Measurements from ENCODE around the gene NDST4. TPM values are rescaled to one million over a fixed set of nuclear protein-coding genes. Genes with fewer than 3 reads are reported as not detected.

NDST4 gene
- total and polyA plus RNA-seq, 10 donors: 0.06 to 7.7 (median 1.3) TPM; not detected in 2

DNA sequence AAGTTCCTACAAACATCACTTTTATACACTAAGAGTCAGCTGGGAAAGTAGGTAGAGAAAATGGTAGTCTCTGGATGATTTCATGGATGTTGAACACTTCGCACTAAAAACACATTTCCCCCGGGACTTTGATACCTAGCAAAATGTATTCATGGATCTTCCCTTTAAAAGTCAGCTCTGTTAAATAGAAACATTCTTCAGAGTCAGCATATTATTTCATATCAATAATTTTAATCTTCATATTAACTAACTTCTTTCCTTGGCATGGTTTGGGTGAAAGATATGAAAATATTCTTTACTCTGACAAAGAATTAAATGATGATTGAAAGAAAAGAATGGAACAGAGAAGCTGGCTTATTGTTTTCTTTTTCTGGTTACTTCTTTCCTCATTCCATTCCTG, 185.5 kb downstream of the NDST4 start:
- TF ChIP-seq, protein P1, sequence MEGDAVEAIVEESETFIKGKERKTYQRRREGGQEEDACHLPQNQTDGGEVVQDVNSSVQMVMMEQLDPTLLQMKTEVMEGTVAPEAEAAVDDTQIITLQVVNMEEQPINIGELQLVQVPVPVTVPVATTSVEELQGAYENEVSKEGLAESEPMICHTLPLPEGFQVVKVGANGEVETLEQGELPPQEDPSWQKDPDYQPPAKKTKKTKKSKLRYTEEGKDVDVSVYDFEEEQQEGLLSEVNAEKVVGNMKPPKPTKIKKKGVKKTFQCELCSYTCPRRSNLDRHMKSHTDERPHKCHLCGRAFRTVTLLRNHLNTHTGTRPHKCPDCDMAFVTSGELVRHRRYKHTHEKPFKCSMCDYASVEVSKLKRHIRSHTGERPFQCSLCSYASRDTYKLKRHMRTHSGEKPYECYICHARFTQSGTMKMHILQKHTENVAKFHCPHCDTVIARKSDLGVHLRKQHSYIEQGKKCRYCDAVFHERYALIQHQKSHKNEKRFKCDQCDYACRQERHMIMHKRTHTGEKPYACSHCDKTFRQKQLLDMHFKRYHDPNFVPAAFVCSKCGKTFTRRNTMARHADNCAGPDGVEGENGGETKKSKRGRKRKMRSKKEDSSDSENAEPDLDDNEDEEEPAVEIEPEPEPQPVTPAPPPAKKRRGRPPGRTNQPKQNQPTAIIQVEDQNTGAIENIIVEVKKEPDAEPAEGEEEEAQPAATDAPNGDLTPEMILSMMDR (IDR thresholded peaks at IDR 0.05 in 8 of 11, conservative IDR thresholded peaks at IDR 0.05 in 3 of 11): no peak
- TF ChIP-seq POLR2A (IDR thresholded peaks at IDR 0.05) (no peak), POLR2AphosphoS5 (IDR thresholded peaks at IDR 0.05) (no peak)

DNA sequence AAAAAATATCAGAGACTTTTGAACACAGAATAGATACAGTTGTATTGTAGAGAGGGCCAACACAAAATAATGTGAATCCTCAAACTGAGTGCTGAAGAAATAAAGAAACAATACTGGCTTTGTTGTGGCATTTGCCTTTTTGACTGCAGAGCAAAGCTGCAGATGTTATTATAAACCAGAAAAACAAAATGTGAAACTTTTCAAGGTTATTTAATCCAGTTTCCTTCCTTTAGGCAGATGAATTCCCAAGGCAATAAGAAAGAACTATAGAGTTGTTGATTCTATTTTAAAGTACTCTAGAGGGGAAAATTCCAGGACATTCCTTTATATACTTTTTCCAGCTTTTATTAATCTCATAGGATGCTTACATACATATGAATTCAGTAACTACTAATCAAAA, 186.8 kb downstream of the NDST4 start:
- H3K9me3 ChIP-seq: no peaks in the 10 kb centered on the region
- H3K4me1 ChIP-seq: no peaks in the 10 kb centered on the region
- intact Hi-C loops (cut with DNase I; ENCODE audit: low total_unique reads): no loop called here
- H3K27ac ChIP-seq: peak overlapping the region in 3 of 8 donors; percentile 7 to 41 (median 21)
- DNase-seq: no peak
- H3K4me3 ChIP-seq: no peak overlapping the region
- H3K36me3 ChIP-seq: no peaks in the 10 kb centered on the region
- H3K27me3 ChIP-seq (replicated peaks in 1 of 7): no peaks in the 10 kb centered on the region
- TF ChIP-seq POLR2A (IDR thresholded peaks at IDR 0.05) (no peak), POLR2AphosphoS5 (IDR thresholded peaks at IDR 0.05) (no peak)
- TF ChIP-seq, protein P1 (IDR thresholded peaks at IDR 0.05 in 8 of 11, conservative IDR thresholded peaks at IDR 0.05 in 3 of 11): no peak

More for the DNA sequence above, 185.5 kb downstream of the NDST4 start:
- H3K27ac ChIP-seq: no peak overlapping the region
- intact Hi-C loops (cut with DNase I; ENCODE audit: low total_unique reads): no loop called here
- H3K9me3 ChIP-seq: peaks cover 0 to 9% (median 0%) of the 10 kb centered on the region in 8 donors
- DNase-seq: no peak
- H3K4me1 ChIP-seq: no peaks in the 10 kb centered on the region
- WGBS, 5 donors: 89 to 100% (median 95%) methylated on average over 2 of the region's 2 CpGs
- no peaks in the 10 kb centered on the region for H3K36me3 ChIP-seq
- H3K27me3 ChIP-seq (replicated peaks in 1 of 7): no peaks in the 10 kb centered on the region
- H3K4me3 ChIP-seq: no peak overlapping the region

DNA sequence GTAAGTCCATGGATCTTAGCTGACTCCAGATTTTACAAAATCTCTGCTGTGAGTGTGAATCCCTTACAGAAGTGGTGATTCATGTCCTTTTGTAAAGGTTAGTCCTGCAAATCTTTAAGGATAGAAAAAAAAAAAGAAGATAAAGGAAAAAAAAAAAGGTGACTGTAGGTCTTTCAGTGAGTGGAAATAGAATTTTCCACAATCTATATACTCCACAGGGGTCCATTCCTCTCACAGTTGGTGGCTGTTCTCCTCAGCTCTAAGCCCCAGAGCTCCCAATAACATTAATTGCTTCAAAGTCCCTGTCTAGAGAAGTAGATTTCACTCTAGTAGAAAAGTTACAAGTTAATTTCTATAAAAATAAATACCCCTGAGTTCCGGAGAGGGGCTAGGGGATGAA, 189.1 kb downstream of the NDST4 start:
- no peak for DNase-seq
- Histone ChIP-seq H3K4me3 (no peak overlapping the region), H3K9me3 (no peaks in the 10 kb centered on the region), H3K4me1 (no peaks in the 10 kb centered on the region), H3K27me3 (replicated peaks in 1 of 7) (no peaks in the 10 kb centered on the region), H3K27ac (no peak overlapping the region), H3K36me3 (no peaks in the 10 kb centered on the region)
- intact Hi-C loops (cut with DNase I; ENCODE audit: low total_unique reads): no loop called here
- TF ChIP-seq POLR2AphosphoS5 (IDR thresholded peaks at IDR 0.05) (no peak), POLR2A (IDR thresholded peaks at IDR 0.05) (no peak)
- TF ChIP-seq, protein P1 (IDR thresholded peaks at IDR 0.05 in 8 of 11, conservative IDR thresholded peaks at IDR 0.05 in 3 of 11): no peak
- WGBS, 5 donors: 90 to 100% (median 95%) methylated on average over 1 of the region's 1 CpG

DNA sequence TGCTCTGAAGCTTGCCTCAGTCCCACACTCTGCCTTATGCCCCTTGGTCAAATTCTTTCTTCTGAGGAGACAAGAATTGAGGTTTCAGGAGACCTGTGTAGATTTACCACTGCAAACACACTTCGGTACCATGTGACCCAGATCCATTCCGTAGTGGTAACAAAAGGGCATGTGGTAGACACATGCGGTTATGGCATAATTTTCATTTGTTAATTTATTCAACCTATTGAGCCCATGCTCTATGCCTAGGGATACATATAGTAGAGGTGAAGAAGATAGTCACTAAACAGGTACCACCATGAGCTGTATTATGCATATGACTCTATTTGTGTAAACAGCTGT, 190.9 kb downstream of the NDST4 start:
- Histone ChIP-seq H3K36me3 (no peaks in the 10 kb centered on the region), H3K4me3 (no peak overlapping the region), H3K27ac (no peak overlapping the region), H3K4me1 (no peaks in the 10 kb centered on the region), H3K27me3 (replicated peaks in 1 of 7) (no peaks in the 10 kb centered on the region), H3K9me3 (no peaks in the 10 kb centered on the region)
- no peak for DNase-seq
- 91 to 97% (median 93%) methylated on average over 3 of the region's 3 CpGs for WGBS, 5 donors
- intact Hi-C loops (cut with DNase I; ENCODE audit: low total_unique reads): no loop called here
- TF ChIP-seq POLR2AphosphoS5 (IDR thresholded peaks at IDR 0.05): no peak

Data from spleen (tissue), 11 donors.